ENCODE measurements around the gene PPFIBP1.

DNA sequence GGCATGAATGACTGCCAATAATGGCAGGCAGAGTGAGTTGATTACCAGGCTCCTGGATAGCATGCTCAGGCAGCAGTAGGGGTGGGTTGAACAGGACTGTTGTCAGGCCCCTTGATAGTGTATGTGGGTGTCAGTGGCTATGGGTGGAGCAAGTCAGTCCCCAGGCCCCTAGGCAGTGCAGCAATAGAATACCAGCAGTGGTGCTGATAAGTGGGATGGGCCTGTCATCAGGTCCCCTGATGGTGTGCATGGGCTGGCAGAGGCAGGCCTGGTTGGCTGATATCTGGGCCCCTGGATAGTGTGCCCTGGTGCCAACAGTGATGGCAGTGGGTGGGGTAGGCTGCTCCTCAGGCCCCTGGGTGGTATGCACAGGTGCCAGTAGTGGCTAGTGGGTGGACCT, 45.1 kb upstream of the PPFIBP1 start:
- no peak for TF ChIP-seq EZH2phosphoT487 (IDR thresholded peaks at IDR 0.05; ENCODE audit: low read depth)
- TF ChIP-seq, protein P1, sequence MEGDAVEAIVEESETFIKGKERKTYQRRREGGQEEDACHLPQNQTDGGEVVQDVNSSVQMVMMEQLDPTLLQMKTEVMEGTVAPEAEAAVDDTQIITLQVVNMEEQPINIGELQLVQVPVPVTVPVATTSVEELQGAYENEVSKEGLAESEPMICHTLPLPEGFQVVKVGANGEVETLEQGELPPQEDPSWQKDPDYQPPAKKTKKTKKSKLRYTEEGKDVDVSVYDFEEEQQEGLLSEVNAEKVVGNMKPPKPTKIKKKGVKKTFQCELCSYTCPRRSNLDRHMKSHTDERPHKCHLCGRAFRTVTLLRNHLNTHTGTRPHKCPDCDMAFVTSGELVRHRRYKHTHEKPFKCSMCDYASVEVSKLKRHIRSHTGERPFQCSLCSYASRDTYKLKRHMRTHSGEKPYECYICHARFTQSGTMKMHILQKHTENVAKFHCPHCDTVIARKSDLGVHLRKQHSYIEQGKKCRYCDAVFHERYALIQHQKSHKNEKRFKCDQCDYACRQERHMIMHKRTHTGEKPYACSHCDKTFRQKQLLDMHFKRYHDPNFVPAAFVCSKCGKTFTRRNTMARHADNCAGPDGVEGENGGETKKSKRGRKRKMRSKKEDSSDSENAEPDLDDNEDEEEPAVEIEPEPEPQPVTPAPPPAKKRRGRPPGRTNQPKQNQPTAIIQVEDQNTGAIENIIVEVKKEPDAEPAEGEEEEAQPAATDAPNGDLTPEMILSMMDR (IDR thresholded peaks at IDR 0.05; ENCODE audit: low read depth, low read length) = no peak

Measured in OCI-LY3 (cell line).